NT2/D1 (cell line): ENCODE results near the gene COG4.

Experiments
- DNase-seq: peaks from one replicate; pipeline ENCODE4 v3.0.0-alpha.2; 2011; ENCODE audit warnings: low read depth, low spot score
- H3K27me3 ChIP-seq: 2 replicates; pipeline ENCODE4 v1.6.0; 2011; ENCODE audit warnings: mild to moderate bottlenecking; ENCODE audit not compliant: insufficient read length, insufficient read depth
- H3K36me3 ChIP-seq: 2 replicates; pipeline ENCODE4 v1.6.1; 2011; ENCODE audit warnings: mild to moderate bottlenecking, low read length, mixed read lengths; ENCODE audit not compliant: insufficient read depth, insufficient read length
- H3K4me1 ChIP-seq: 2 replicates; pipeline ENCODE4 v1.5.1; 2011; ENCODE audit not compliant: insufficient read depth, insufficient read length
- H3K4me3 ChIP-seq: 2 replicates; pipeline ENCODE4 v1.5.1; 2011; ENCODE audit warnings: low read depth; ENCODE audit not compliant: insufficient read length
- H3K9ac ChIP-seq: 2 replicates; pipeline ENCODE4 v1.6.0; 2011; ENCODE audit warnings: low read depth; ENCODE audit not compliant: insufficient read length
- H3K9me3 ChIP-seq: 2 replicates; pipeline ENCODE4 v1.5.1; 2011; ENCODE audit warnings: mild to moderate bottlenecking, low read length; ENCODE audit not compliant: insufficient read depth
- SUZ12 ChIP-seq: IDR thresholded peaks from 2 replicates; pipeline ENCODE4 v1.6.1; 2011; ENCODE audit not compliant: insufficient read length, insufficient read depth; ENCODE audit errors: extremely low read depth
- YY1 ChIP-seq: IDR thresholded peaks from 2 replicates; pipeline ENCODE4 v1.6.1; 2011; ENCODE audit not compliant: insufficient read length, insufficient read depth
- ZNF274 ChIP-seq: IDR thresholded peaks from 2 replicates; pipeline ENCODE4 v1.6.1; 2011; ENCODE audit warnings: mild to moderate bottlenecking, low read depth, low read length

The COG4 gene

DNA sequence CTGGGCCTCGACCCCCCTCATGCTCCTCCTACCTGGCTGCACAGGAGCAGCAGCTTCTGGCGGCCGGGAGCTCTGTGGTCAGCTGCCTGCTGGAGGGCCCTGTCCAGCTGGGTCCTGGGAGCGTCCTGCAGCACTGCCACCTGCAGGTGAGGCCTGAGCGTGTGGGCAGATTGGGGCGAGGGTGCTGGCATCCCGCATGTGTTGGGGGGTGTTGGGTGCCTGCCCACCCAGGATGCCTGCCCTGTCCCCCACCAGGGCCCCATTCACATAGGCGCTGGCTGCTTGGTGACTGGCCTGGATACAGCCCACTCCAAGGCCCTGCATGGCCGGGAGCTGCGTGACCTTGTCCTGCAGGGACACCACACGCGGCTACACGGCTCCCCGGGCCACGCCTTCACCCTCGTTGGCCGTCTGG lies 52.4 kb downstream of the COG4 start:
- TF ChIP-seq ZNF274 (no peak), YY1 (no peak), SUZ12 (no peak)
- Histone ChIP-seq H3K9me3 (no peaks in the 10 kb centered on the region), H3K27me3 (no peaks in the 10 kb centered on the region), H3K4me1 (peaks cover 30% of the 10 kb centered on the region), H3K9ac (no peak overlapping the region), H3K36me3 (no peaks in the 10 kb centered on the region), H3K4me3 (peak overlapping the region; percentile 6)
- no peak for DNase-seq

DNA sequence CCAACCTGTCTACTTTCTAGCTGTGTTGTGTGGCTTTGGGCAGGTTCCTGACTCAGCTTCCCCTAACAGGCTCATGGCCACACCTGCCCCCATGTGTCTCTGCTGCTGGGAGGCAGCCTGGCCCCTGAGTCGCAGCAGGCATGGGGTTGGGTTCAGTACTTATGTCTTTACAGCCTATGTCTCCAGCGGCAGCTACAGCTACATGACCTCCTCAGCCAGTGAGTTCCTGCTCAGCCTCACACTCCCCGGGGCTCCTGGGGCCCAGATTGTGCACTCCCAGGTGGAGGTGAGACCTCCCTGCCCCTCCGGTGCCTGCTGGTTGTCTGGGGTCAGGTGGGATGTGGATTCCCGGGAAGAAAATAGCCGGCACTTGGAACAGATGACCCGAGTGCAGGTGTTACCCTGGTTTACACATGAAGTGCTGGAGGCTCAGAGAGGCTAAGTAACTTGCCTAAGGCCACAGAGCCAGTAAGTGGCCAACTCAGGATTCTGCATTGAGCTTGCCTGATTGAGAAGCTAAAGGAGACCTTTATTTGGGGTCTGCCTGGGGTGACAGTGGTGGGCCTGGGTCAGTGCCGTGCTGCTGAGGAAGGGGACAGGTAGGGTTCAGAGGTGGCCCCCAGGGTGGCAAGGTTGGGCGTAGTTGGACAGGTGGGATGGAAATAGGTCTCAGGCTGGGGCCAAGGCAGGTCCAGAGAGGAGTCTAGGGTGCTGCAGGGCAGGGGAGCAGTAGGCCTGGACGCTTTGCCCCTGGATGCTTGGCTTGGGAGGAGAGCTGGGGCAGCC lies 53.0 kb downstream of the COG4 start:
- no peaks in the 10 kb centered on the region for H3K36me3 ChIP-seq
- H3K9ac ChIP-seq, result no peak overlapping the region
- no peaks in the 10 kb centered on the region for H3K9me3 ChIP-seq
- TF ChIP-seq ZNF274, result no peak
- no peak for TF ChIP-seq YY1
- TF ChIP-seq SUZ12, result no peak
- no peak overlapping the region for H3K4me3 ChIP-seq
- no peak for DNase-seq
- no peaks in the 10 kb centered on the region for H3K27me3 ChIP-seq
- peaks cover 27% of the 10 kb centered on the region for H3K4me1 ChIP-seq

DNA sequence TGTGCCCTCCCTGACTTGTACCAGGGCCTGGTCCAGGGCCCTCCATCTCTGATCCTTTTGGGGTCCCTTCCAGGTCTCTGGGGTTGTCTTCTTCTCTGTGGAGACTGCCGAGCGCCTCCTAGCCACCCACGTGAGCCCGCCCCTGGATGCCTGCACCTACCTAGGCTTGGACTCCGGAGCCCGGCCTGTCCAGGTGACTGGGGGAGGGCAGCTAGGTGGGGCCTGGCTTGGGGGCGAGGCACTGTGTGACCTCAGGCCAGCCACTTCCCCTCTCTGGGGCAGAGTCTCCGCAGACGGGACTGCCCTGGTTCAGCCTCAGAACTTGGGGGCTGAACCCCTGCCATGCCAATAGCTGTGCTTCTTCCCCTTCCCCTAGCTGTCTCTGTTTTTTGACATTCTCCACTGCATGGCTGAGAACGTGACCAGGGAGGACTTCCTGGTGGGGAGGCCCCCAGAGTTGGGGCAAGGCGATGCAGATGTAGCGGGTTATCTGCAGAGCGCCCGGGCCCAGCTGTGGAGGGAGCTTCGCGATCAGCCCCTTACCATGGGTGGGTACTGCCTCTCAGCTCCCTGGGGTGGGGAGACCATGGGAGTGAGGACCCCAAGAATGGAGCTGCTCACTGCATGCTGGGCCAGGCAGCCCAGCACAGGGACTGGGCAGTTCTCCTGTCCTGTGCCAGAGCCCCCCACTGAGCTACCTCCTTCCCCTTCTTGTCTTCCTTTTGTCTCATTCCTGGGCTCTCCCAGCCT lies 54.4 kb downstream of the COG4 start:
- Histone ChIP-seq H3K9me3 (no peaks in the 10 kb centered on the region), H3K36me3 (peaks cover 2% of the 10 kb centered on the region), H3K27me3 (no peaks in the 10 kb centered on the region), H3K4me1 (peaks cover 25% of the 10 kb centered on the region), H3K9ac (no peak overlapping the region), H3K4me3 (no peak overlapping the region)
- TF ChIP-seq ZNF274 (no peak), SUZ12 (no peak), YY1 (no peak)
- no peak for DNase-seq

DNA sequence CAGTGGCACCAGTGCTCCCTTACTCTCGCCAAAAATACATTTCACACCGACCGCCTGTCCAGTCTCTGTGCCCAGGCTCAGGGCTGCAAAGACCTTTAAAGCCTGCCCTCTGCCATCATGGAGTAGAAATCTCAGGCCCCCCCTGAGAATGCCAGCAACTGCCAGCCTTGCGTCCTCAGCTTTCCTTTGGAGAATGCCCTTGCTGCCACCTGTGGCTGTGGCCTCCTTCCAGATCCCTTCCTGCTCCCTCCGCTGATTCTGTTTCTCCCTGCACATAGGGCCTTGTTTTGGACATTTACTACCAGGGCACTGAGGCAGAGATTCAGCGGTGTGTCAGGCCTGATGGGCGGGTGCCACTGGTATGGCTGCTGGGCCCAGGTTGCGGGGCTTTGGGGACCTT lies 55.7 kb downstream of the COG4 start:
- TF ChIP-seq YY1, result no peak
- TF ChIP-seq ZNF274, result no peak
- TF ChIP-seq SUZ12, result no peak
- no peaks in the 10 kb centered on the region for H3K27me3 ChIP-seq
- no peaks in the 10 kb centered on the region for H3K9me3 ChIP-seq
- H3K9ac ChIP-seq, result no peak overlapping the region
- no peak for DNase-seq
- no peak overlapping the region for H3K4me3 ChIP-seq
- H3K36me3 ChIP-seq, result peaks cover 11% of the 10 kb centered on the region
- H3K4me1 ChIP-seq, result peaks cover 25% of the 10 kb centered on the region

DNA sequence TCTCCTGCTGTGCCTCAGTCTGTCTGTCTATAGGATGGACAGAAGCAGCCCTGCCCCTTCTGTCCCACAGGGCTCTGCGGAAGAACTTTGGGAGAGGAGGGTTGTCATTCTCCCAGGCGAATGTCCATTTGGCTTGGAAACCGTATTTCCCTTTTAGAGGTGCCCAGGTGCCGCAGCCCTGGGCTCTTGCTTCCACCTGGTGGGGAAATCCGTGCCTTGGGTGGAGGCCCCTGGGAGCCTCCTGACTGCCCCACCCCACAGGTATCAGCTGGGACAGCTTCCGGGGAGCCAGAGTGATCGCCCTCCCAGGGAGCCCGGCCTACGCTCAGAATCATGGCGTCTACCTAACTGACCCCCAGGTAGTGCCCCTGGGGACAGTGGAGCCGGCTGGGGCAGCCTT lies 56.2 kb downstream of the COG4 start:
- TF ChIP-seq ZNF274 (no peak), SUZ12 (no peak), YY1 (no peak)
- DNase-seq, result no peak
- peaks cover 11% of the 10 kb centered on the region for H3K36me3 ChIP-seq

DNA sequence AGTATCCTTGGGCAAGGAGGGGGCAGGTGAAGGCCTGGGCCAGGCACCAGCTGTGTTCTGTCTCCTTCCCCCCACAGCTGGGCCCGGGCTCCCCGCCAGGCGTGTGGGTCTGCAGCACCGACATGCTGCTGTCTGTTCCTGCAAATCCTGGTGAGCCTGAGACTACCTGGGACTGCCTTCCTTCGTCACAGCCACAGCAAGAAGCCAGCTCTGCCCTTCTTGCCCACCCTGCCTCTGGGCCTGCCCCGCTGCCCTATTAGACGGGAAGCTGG lies 56.6 kb downstream of the COG4 start:
- Histone ChIP-seq H3K27me3 (no peaks in the 10 kb centered on the region), H3K9ac (no peak overlapping the region)
- TF ChIP-seq ZNF274 (no peak), YY1 (no peak), SUZ12 (no peak)

More for the DNA sequence above, 56.2 kb downstream of the COG4 start:
- Histone ChIP-seq H3K9ac (no peak overlapping the region), H3K9me3 (no peaks in the 10 kb centered on the region), H3K4me3 (no peak overlapping the region), H3K27me3 (no peaks in the 10 kb centered on the region), H3K4me1 (peaks cover 21% of the 10 kb centered on the region)

More for the DNA sequence above, 56.6 kb downstream of the COG4 start:
- peaks cover 20% of the 10 kb centered on the region for H3K4me1 ChIP-seq
- DNase-seq, result no peak
- H3K9me3 ChIP-seq, result no peaks in the 10 kb centered on the region
- H3K4me3 ChIP-seq, result no peak overlapping the region
- peaks cover 11% of the 10 kb centered on the region for H3K36me3 ChIP-seq
